Stimulated activated CD4-positive, alpha-beta T cell treated with anti-CD3 and anti-CD28 coated beads, Interleukin-2, amount 100 ng/mL, for 24 hours (primary cell): ENCODE measurements around the gene PKNOX1.
A peak's percentile ranks its signal among the peaks of the same experiment; 100 is the strongest.
"Not testable (repeated sequence)": the region's sequence is repeated elsewhere in the genome, so short reads cannot be mapped to it uniquely, and the experiment has no call there.

ENCODE experiments used
- DNase-seq, 2 donors: peaks; one replicate each; pipeline ENCODE4 v3.0.0-alpha.2; 2020

The PKNOX1 gene

DNA sequence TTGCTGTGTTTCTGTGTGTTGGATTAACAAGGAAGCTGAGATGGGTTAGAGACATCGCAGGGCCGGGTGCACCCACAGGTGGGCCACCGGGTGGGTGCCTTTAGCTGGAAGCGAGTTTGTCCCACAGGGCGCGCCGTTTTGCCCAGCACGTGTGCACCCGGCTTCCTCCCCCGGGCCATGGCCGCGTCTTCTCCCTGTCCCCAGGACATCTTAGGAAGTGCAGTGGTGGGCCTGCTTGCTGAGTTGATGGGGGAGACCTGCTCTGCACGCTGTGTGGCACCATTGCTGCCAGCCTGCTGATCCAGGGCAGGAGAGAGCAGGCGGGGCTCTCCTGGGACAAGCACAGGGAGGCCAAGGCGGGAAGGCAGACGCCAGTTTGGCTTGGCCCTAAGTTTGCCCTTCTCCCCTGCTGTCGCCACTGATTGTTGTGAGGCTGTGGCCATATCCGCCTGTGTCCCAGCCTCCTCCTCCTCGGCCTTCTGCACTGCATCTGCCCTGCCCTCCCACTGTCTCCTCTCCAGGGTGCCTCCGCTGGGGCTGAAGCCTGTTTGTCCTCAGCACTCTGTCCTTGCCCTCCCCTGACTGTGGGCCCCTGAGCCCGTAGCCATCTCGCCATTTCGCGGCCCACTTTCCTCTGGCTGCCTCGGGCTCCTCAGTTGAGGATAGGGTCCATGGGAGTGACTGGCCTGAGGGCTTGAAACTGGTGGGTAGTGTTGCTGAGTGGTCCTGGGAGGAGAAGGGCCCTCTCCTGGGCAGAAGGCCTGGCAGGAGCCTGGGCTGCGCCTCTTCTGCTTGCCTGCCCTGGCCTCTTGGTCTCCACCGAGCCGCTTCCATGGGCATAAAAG lies 47.6 kb downstream of the PKNOX1 start:
- no peak for DNase-seq

DNA sequence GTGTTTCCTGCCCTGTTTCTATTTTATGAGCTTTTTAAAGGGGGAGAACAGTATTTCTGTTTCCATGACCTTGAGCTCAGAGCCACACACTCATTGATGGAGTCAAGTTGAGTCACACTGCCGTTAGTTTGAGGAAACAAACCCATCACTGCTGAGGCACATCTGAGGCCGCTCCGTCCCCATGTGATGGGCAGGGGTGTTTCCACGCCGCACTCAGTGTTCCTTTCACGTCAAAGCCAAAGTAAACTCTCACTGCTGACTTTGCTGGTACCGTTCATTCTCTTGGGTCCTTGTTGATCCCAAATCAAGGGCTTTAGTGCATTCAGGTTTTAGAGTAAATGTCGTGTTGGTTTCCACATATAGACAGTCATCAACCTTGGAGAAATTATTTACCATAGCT lies 48.8 kb downstream of the PKNOX1 start:
- DNase-seq = no peak

DNA sequence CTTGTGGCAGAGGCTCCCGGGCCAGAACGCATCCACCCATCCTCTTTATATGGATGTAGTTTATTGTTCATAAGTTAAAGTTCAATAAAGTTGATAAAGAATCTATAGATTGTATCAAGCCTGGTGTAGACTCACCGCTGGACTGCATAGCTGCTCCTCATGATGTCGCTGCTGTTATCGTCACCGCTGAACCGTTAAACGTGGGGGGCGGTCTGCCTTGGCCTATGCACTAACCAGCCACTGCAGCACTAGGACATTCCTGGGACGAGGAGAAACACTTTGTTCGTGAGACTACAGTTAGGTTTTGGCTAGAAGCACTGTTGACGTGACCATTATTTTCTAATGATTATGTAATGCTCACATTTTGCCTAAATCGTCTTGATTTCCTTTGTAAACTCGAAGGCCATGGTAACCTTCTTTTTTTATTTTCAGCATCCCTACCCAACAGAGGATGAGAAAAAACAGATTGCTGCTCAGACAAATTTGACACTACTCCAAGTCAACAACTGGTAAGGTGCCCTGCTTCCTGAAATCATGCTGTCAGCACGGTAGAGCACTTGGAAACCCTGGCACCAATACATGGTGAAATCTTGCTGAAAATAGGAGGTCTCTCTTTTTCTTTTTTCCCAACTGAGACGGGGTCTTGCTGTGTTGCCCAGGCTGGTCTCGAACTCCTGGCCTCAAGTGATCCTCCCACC lies 50.2 kb downstream of the PKNOX1 start:
- DNase-seq = no peak

DNA sequence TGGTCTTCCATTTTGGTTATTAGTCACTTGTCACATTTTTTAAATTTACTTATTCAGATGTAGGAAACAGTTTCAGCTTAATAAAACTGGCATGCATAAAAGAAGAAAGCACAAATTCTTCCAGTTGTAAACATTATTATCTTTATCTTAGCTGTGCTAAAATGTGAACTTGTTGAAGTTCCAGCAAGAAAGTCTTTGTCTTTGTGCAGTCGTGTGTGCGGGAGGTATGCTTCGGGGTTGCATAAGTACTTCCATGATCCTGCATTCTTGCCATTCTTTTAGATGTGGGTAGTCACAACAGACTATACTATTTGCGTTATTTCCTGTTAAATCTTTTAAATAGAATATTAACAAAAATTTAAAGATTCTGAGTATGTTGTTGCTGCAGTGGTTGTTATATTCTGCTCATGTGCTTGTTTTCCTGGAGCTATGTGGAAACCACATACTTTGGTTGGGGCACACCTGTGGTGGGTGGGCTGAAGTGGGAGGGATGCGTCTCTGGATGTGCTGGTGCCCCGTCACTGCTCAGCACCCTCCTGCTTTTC lies 51.3 kb downstream of the PKNOX1 start:
- DNase-seq = no peak

DNA sequence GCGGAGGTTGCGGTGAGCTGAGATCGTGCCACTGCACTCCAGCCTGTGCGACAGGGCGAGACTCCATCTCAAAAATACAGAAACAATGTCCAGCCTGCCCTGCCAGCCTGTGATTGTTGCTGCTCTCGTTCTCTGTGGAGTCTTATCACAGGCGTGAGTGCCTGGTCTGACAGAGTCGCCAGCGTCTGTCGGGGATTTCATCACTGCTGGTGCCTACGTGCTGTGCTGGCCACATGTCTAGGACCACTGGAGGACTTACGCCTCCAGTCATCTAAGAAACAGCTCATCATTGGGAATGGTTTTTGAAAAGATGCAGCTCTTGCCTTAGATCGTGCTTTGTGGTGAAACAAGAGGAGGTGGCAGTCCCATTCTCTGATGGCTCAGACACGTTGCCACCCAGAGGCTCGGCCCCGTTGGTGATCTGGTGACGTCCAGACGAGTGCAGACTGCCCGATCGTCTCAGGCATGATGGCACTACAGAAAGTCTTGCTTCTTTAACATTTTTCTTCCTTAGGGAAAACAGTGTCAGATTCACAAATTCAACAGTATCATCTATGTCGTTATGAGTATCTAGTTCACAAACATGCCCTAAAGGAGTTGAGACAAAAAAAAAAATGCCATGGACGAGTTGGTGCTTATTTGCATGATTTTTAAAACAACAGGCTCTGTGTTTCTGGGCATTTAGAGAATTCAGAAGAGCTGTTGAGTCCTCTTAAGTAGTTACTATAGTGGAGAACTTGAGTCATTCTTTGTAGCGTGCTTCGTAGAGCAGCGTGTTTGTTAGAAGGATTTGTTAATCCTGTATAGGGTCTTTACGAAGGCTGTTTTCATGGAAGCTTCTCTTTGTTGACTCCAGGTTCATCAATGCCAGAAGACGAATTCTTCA lies 53.7 kb downstream of the PKNOX1 start:
- no peak for DNase-seq

DNA sequence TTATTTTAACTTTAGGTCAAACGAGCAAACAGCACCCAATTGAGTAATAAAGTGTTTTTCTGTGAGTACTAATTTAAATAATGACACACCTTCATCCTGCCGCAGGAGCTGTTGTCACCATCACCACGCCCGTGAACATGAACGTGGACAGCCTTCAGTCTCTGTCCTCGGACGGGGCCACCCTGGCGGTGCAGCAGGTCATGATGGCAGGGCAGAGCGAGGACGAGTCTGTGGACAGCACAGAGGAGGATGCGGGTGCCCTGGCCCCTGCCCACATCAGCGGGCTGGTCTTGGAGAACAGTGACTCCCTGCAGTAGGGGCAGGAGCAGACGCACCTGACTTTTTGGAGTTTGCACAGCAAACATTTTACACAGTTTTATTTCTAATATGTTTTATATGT lies 55.4 kb downstream of the PKNOX1 start:
- DNase-seq = no peak

DNA sequence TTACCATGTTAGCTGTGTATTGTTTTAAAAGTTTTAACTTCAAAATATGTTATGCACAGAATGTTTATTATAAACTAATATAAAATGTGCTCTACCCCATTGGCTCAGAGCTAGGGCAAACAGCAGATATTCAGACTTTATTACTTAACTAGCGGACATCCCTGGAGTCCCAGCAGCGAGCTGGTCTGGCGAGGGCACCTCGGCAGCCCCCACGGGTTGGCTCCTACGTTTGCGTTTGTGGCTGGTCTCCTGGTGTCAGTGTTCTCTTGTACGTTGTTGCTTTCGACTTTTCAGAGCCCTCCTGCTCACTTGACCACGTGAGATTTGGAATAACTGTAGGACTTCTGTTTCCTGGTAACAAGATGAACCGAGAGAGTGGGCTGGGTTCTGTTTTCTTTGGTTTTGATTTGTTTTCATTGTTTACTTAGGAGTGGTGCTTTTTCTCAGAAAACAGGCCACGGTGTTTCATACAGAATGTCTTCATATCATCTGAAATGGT lies 56.8 kb downstream of the PKNOX1 start:
- DNase-seq = no peak

DNA sequence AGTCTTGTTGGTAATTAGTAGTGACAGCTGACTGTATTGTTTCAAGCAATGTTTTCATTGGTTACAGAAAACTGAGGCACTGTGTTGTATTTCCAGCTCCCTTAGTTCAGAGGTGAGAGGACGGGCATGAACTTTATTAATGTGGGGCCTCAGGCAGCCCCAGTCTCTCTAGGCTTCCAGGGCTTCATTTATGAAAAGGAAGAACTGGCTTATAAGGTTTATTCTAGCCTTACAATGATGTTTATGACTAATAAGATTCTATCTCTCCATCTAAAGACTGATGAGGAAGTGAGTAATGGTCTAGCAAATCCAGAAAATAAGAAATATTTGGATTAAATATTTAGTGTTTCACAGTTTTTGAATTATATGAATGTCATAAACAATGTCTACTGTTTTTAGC lies 59.7 kb downstream of the PKNOX1 start:
- DNase-seq = no peak

DNA sequence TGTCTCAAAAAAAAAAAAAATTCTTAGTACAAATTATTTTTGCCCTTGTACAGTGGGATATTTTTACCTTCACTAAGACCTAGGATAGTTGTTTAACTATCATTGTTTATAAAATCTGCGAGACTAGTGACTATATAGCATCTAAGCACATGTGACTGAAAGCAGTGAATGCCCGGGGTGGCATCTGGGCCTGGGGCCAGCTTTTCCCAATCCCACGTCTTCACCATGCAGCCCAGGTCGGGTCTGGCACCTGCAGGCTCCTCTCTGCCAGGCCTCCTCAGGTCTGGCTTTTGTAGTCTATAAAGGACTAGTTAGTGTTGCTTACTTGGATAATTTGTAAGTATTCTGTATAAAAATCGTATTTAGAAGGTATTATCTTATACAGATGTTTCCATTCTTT lies 60.5 kb downstream of the PKNOX1 start:
- no peak for DNase-seq

DNA sequence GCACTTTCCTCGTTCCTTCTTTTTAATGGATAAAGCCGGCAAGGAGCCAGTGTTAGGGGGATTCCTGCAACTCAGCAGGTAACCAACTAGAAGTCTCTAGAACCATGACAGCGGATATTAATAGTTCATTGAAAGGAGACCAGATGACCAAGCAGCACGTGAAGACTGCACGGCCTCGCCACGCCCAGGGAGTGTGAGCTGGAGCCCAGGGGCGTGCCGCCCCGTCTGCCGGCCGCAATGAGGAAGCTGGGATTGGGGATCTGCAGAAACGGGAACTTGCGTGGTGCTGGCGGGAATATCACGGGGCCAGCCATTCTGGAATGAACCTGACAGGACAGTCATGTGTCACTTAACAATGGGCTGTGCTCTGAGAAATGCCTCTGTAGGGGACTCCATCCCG lies 62.5 kb downstream of the PKNOX1 start:
- DNase-seq = not testable (repeated sequence)

DNA sequence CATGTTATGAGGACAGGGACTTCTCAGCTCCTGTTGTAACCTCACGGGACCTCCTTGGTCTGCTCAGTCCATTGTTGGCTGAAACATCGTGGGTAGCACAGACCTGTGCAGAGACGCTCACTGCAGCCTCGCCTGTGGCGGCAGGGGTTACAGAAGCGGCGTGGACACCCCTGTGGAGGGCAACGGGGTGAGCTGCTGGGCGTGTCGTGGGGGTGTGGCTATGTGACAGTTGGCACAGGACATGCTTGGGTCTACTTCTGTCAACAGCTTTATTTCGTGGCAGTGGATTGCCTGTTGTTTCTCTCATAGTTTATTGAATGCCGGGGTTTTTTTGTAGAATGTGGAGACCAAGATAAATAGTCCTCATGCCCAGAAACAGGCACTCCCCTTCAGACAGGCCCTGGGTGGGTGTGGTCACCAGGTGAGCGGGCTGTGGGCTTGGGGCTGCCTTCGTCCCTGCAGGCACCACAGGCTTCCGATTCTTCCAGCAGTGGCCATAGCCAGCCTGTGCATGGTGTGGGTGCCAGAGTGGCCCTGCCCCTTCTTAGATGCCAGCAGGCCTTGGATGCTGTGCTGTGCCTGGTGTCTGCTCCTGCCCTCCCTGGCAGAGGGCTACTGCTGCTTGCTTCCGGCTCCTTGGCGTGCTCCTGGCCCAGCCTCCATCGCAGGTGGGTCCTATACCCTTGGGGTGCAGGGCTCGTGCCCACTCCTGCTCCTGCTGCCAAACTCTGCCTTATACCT lies 63.7 kb downstream of the PKNOX1 start:
- not testable (repeated sequence) for DNase-seq

DNA sequence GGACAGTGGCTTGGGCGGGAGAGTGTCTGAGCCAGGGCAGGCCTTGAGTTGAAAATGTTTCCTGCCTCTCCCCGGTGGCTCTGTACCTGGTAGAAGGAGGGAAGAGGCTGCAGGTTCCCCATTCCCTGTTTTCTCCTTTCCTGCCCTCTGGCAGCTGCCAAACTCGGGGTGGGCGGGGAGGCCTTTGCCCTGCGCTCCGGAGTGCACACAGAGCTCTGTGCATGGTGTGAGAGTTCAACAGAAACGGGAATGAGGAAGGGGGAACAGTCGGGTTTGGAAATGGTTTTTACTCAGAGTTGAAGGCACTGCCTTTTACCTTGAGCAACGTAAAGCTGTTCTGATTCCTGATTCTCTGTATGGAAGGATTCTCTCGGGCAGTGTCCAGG lies 64.3 kb downstream of the PKNOX1 start:
- not testable (repeated sequence) for DNase-seq

DNA sequence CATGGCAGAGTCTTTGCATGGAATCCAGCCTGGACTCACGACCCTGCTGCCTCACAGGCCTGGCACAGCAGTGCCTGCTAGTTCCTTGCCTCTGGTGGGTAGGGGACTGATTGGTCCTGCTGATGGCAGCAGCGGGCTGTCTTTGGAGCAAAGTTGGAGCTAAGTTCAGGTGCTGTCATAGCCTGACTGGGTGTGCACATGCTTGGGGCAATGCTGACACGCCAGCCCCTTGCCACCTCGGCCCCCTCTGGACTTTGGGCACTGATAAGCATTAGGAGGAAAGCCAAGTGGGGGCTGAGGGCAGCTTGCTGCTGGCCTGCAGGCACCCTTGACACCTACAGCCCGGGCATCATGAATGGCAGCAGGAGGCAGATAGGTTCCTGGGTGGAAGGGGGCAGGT lies 67.8 kb downstream of the PKNOX1 start:
- DNase-seq = not testable (repeated sequence)

DNA sequence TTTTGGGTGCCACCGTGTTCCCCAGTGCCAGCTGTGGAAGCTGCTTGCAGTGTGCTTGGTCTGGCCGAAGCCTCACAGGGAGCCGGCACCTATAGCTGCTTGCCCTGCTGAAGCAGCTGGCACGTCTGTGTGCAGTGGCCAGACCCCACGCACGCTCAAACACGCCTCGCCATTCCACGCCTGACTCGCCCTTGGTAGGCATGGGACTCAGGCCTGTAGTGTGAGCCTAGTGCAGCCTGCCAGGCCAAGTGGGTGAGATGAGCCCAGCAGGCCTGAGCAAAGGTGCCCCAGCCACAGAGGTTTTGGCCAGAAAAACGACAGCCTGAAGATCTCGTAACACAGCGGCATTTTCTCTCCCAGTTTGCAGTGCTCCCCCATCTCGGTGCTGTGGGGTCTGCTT lies 68.9 kb downstream of the PKNOX1 start:
- not testable (repeated sequence) for DNase-seq

DNA sequence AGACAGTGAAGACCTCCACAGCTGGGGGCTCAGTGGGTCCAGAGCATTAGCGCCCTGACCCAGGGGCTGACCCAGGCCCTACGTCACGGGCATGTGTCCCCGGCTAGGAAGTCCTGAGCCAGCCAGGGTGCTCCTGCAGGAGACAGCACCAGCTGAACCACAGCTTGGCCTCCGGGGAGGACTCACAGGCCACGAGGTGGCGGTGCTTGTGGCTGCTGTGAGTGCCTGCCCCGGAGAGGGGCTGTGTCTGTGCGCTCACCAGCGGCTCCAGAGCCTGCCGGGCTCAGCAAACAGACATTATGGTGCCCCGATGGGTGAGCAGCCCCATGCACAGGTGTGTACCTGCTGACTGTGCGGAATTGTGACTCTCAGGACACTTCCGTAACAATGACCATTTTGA lies 70.2 kb downstream of the PKNOX1 start:
- DNase-seq = not testable (repeated sequence)

DNA sequence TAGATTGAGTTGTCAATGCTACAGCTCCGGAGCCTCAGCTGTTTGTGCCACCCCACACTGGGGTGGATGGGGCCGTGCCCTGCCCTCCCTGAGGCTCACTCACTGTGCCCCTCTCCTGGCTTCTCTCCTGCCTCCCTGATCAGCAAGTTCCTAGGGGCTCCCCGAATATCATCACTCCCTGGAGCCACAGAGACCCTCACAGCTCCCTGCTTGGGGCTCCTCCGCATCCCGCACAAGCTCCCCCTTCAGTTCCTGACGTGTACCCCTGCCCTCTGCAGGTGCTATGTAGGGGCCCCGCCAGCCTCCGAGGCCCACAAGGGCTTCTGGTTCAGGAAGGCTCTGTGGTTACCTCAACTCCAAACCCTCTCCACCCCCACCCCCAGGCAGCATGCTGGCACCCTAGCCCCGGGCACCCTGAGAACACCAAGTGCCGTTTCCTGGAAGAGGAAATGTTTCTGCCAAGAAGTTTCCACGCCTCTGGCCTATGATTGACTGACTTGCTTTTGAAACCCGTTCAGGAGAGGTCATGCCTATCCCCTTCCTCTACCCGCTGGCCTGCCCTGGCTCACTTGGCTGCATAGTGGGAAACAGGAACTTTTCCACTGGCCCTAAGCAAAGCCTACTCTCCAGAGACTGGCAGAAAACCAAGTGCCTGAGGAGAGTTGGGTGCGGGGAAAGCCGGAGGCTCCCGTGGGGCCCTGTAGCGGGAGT lies 71.0 kb downstream of the PKNOX1 start:
- not testable (repeated sequence) for DNase-seq

DNA sequence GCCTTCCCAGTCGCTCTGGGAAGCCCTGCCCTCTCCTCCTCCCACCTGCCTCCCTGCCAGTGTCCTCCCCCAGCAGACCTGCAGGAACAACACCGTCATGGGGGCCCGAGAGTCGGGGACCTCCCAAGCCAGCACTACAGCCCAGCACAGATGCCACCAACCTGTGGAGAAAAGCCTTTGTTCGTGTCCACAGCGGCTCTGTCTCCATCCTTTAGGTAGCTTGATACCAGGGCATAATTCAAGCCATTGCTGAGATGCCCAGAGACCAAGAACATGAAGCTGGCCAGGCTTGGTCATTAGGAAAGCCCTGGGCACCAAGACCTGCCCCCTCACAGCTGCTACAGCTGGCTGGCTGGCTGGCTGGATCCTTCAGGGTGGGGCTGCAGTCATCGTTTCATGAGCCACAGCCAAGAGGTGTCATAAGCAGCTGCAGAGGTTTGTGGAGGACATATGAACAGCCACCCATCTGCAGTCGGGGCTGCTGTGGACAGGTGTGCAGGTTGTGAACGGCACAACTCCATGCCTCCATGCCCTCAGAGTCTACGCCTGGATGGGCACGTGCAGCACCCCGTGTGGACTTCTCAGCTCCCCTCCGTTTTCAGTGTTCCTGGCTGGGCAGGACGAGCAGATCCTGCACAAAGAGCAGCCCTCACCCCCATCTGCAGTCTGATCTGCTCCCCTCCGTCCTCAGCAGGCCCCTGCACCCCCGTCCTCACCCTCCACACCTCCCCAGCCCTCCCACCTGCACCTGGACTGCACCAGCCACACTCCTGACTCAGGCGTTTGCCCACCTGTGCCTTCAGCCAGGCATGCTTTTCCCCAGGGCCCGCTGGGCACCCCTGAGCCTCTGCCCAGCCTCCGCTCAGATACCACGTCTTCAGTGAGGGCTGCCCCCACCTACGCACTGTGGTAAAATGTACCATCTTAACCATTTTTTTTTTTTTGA lies 71.8 kb downstream of the PKNOX1 start:
- peak in 1 of 2 donors; percentile 9 for DNase-seq

DNA sequence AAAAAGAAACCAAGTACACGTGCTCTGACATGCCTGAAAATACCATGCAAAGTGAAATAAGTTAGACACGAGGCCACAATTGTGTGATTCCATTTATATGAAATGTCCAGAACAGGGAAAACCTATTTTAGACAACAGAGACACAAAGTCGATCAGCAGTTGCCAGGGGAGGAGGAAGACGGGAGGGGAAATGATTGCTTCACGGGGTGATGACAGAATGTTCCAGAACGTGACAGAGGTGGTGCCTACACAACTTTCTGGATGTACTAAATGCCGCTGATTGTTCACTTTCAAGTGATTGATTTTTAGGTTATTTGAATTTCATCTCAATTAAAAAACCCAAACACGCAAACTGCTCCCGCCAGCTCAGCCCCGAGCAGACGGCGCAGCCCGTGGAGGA lies 78.8 kb downstream of the PKNOX1 start:
- not testable (repeated sequence) for DNase-seq

DNA sequence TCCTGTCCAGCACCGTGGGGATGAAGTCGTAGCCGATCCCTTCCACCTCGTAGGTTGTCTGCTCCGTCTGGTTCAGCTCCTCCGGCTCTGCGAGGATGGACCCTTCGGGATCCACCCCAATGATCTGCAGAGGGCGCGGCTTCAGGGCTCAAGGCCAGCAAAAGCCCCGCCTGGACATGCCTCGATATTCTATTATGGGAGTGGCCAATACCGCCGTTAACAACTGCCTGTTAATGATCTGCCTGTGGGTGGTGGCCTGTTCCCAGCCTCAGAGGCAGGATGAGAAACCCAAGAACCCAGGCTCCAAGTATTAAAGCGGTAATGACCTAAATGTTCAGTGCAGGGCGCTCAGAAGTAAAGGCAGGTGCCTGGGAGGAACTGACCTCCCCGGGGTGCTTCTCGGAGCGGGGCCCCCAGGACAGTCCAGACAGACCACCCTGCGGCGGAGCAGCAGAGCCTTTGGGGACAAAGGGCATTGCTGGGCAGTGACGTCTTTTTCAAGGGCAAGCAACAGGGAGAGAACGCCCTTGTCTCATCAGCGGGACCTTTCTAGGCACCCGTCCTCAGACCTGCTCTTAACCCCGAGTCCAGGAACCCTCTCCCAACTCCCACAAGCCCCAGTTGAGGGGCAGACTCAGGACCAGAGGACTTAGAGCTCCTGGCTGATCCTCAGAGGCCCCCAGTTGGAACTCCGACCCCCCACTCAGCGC lies 88.7 kb downstream of the PKNOX1 start:
- DNase-seq = not testable (repeated sequence)
